KOPT-K1 (cell line): ENCODE results near the gene FAM114A2.
"Not testable (repeated sequence)": the region's sequence is repeated elsewhere in the genome, so short reads cannot be mapped to it uniquely, and the experiment has no call there.

Source experiments
- H3K27ac ChIP-seq: fragments of 200-600 bp; sonication (generic); 2 replicates; pipeline ENCODE4 v1.5.1; 2016; ENCODE audit warnings: antibody characterized with exemption, mild to moderate bottlenecking, low read depth, low read length; ENCODE audit not compliant: poor library complexity, severe bottlenecking
- H3K36me3 ChIP-seq: fragments of 200-600 bp; sonication (generic); 2 replicates; pipeline ENCODE4 v1.5.1; 2017; ENCODE audit warnings: antibody characterized with exemption, mild to moderate bottlenecking, low read length, moderate library complexity; ENCODE audit not compliant: insufficient read depth
- H3K9me3 ChIP-seq: fragments of 200-600 bp; sonication (generic); 2 replicates; pipeline ENCODE4 v1.5.1; 2017; ENCODE audit warnings: antibody characterized with exemption, low read length, mild to moderate bottlenecking; ENCODE audit not compliant: insufficient read depth, poor library complexity, severe bottlenecking

FAM114A2 gene

GRCh38 chr5:154038707-154039457, at the start of gene FAM114A2, which contains the start of gene MFAP3:
TSS of gene FAM114A2 (minus strand) at chr5:154038910. CDS start at chr5:154034953, 3,957 bp downstream.
TSS of gene MFAP3 (plus strand) at chr5:154038967. CDS start at chr5:154049723, 10,756 bp downstream.
- Histone ChIP-seq H3K36me3 (no peaks in the 10 kb centered on the region; the same call in 1 of the 2 replicates), H3K27ac (peak within 1 kb of the TSS; percentile 72), H3K9me3 (no peaks in the 10 kb centered on the region)

GRCh38 chr5:154087260-154087659, 48.5 kb upstream of the FAM114A2 start:
- Histone ChIP-seq H3K9me3 (no peaks in the 10 kb centered on the region), H3K27ac (no peak overlapping the region), H3K36me3 (no peaks in the 10 kb centered on the region)

- Histone ChIP-seq H3K36me3 (no peaks in the 10 kb centered on the region), H3K9me3 (no peaks in the 10 kb centered on the region), H3K27ac (no peak overlapping the region)
Observed at GRCh38 chr5:154086641-154087040, 47.9 kb upstream of the FAM114A2 start.

- Histone ChIP-seq H3K27ac (no peak overlapping the region), H3K9me3 (no peaks in the 10 kb centered on the region), H3K36me3 (no peaks in the 10 kb centered on the region)
Observed at GRCh38 chr5:154086146-154086545, 47.4 kb upstream of the FAM114A2 start.

- H3K27ac ChIP-seq = no peak overlapping the region
- H3K36me3 ChIP-seq = no peaks in the 10 kb centered on the region
- H3K9me3 ChIP-seq = no peaks in the 10 kb centered on the region
Observed at GRCh38 chr5:154084062-154084639, 45.4 kb upstream of the FAM114A2 start.

- H3K9me3 ChIP-seq = no peaks in the 10 kb centered on the region
- no peak overlapping the region for H3K27ac ChIP-seq
- H3K36me3 ChIP-seq = no peaks in the 10 kb centered on the region
Observed at GRCh38 chr5:154081246-154081645, 42.5 kb upstream of the FAM114A2 start.

- Histone ChIP-seq H3K27ac (no peak overlapping the region), H3K36me3 (no peaks in the 10 kb centered on the region)
Observed at GRCh38 chr5:154078272-154078671, 39.6 kb upstream of the FAM114A2 start.

GRCh38 chr5:154077696-154078095, 39.0 kb upstream of the FAM114A2 start:
- Histone ChIP-seq H3K27ac (no peak overlapping the region), H3K36me3 (no peaks in the 10 kb centered on the region), H3K9me3 (no peaks in the 10 kb centered on the region)

More at GRCh38 chr5:154078272-154078671, 39.6 kb upstream of the FAM114A2 start:
- no peaks in the 10 kb centered on the region for H3K9me3 ChIP-seq

- H3K36me3 ChIP-seq = no peaks in the 10 kb centered on the region
- no peak overlapping the region for H3K27ac ChIP-seq
- no peaks in the 10 kb centered on the region for H3K9me3 ChIP-seq
Observed at GRCh38 chr5:154076240-154076922, 37.7 kb upstream of the FAM114A2 start.

- no peaks in the 10 kb centered on the region for H3K9me3 ChIP-seq
- H3K36me3 ChIP-seq = no peaks in the 10 kb centered on the region
- peak overlapping the region; percentile 14 for H3K27ac ChIP-seq
Observed at GRCh38 chr5:154072414-154073171, 33.9 kb upstream of the FAM114A2 start.

- Histone ChIP-seq H3K27ac (peak overlapping the region; percentile 14), H3K36me3 (no peaks in the 10 kb centered on the region), H3K9me3 (no peaks in the 10 kb centered on the region)
Observed at GRCh38 chr5:154071799-154072413, 33.2 kb upstream of the FAM114A2 start.

- H3K27ac ChIP-seq, H3K9me3 ChIP-seq, H3K36me3 ChIP-seq: not testable (repeated sequence)
Observed at GRCh38 chr5:154069854-154070253, 31.1 kb upstream of the FAM114A2 start.

GRCh38 chr5:154065971-154066370, 27.3 kb upstream of the FAM114A2 start:
- H3K27ac ChIP-seq = no peak overlapping the region
- no peaks in the 10 kb centered on the region for H3K36me3 ChIP-seq
- H3K9me3 ChIP-seq = peaks cover 7% of the 10 kb centered on the region

GRCh38 chr5:154063372-154063771, 24.7 kb upstream of the FAM114A2 start:
- no peaks in the 10 kb centered on the region for H3K36me3 ChIP-seq
- peaks cover 7% of the 10 kb centered on the region for H3K9me3 ChIP-seq
- no peak overlapping the region for H3K27ac ChIP-seq
